BJ (cell line): ENCODE measurements around the gene OR52M1. TPM values are rescaled to one million over a fixed set of nuclear protein-coding genes. Genes with fewer than 3 reads are reported as not detected.
"Not testable (repeated sequence)": the region's sequence is repeated elsewhere in the genome, so short reads cannot be mapped to it uniquely, and the experiment has no call there.

Experiments
- CTCF ChIA-PET: fragments of 350-600 bp; formaldehyde crosslinking; extraction: SDS; loops from one replicate; lab custom pipeline; 2021; ENCODE audit warnings: antibody characterized with exemption, inconsistent platforms; lab: Yijun Ruan, JAX
- POLR2A ChIA-PET: fragments of 300-600 bp; sonication (Branson Sonifier 250); formaldehyde crosslinking; extraction: SDS; loops from one replicate; lab custom pipeline; 2021; ENCODE audit warnings: antibody characterized with exemption; lab: Charles Lee
- DNase-seq: peaks from one replicate; pipeline ENCODE4 v3.0.0-alpha.2; 2011; ENCODE audit warnings: low read depth
- H3K27me3 ChIP-seq: 2 replicates; pipeline ENCODE4 v1.6.0; 2011; ENCODE audit warnings: low read length; ENCODE audit not compliant: control insufficient read depth, insufficient read depth
- H3K36me3 ChIP-seq: 2 replicates; pipeline ENCODE4 v1.5.1; 2011; ENCODE audit warnings: low read length; ENCODE audit not compliant: control insufficient read depth, insufficient read depth
- H3K4me3 ChIP-seq: 2 replicates; pipeline ENCODE4 v1.5.1; 2011; ENCODE audit warnings: low read depth, mild to moderate bottlenecking, control low read depth, low read length
- polyA plus RNA-seq: library from polyadenylated mRNA; depleted of rRNA; stranded (reverse); fragments of >200 nt; gene quantifications from 2 replicates; pipeline ENCODE4 v1.2.3, GENCODE V29; 2011
- TF ChIP-seq, protein P1 (sequence below): IDR thresholded peaks from 2 replicates; pipeline ENCODE4 v1.5.1; 2011; ENCODE audit warnings: low read depth, mild to moderate bottlenecking, control low read depth, inconsistent platforms, low read length, moderate library complexity; ENCODE audit not compliant: insufficient read depth

Gene OR52M1
- polyA plus RNA-seq, 1 experiment = not detected

GRCh38 chr11:4523666-4524065 lies 21.3 kb upstream of the OR52M1 start:
- TF ChIP-seq, protein P1, sequence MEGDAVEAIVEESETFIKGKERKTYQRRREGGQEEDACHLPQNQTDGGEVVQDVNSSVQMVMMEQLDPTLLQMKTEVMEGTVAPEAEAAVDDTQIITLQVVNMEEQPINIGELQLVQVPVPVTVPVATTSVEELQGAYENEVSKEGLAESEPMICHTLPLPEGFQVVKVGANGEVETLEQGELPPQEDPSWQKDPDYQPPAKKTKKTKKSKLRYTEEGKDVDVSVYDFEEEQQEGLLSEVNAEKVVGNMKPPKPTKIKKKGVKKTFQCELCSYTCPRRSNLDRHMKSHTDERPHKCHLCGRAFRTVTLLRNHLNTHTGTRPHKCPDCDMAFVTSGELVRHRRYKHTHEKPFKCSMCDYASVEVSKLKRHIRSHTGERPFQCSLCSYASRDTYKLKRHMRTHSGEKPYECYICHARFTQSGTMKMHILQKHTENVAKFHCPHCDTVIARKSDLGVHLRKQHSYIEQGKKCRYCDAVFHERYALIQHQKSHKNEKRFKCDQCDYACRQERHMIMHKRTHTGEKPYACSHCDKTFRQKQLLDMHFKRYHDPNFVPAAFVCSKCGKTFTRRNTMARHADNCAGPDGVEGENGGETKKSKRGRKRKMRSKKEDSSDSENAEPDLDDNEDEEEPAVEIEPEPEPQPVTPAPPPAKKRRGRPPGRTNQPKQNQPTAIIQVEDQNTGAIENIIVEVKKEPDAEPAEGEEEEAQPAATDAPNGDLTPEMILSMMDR = no peak
- Histone ChIP-seq H3K27me3 (no peaks in the 10 kb centered on the region), H3K36me3 (no peaks in the 10 kb centered on the region), H3K4me3 (no peak overlapping the region)
- CTCF ChIA-PET = interaction anchor here (3.0 kb wide), 1 partner anchor 337 kb away, joined by 13 read pairs; no protein-coding TSS in a partner anchor
- DNase-seq = no peak
- POLR2A ChIA-PET = no interaction called here

DNA sequence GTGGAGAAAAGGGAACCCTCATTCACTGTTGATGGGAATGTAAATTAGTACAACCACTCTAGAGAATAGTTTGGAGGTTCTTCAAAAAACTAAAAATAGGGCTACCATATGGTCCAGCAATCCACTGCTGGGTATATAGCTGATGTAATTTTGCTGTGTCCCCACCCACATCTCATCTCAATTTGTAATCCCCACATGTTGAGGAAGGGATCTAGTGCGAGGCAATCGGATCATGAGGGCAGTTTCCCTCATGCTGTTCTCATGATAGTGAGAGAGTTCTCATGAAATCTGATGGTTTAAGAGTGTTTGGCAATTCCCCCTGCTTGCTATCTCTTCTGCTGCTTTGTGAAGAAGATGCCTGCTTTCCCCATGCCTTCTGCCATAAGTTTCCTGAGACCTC lies 17.1 kb upstream of the OR52M1 start:
- ChIA-PET CTCF (no interaction called here), POLR2A (no interaction called here)

GRCh38 chr11:4531686-4532085 lies 13.3 kb upstream of the OR52M1 start:
- DNase-seq, POLR2A ChIA-PET, H3K27me3 ChIP-seq, H3K4me3 ChIP-seq, H3K36me3 ChIP-seq: not testable (repeated sequence)
- CTCF ChIA-PET = interaction anchor here (0.9 to 6.6 kb wide), 2 partner anchors 9 to 345 kb away, joined by 3 to 32 read pairs; no protein-coding TSS in a partner anchor

More for the DNA sequence above, 17.1 kb upstream of the OR52M1 start:
- no peaks in the 10 kb centered on the region for H3K27me3 ChIP-seq
- TF ChIP-seq, protein P1 = no peak
- no peak for DNase-seq
- H3K4me3 ChIP-seq = no peak overlapping the region
- no peaks in the 10 kb centered on the region for H3K36me3 ChIP-seq

GRCh38 chr11:4539603-4540219 lies 5.3 kb upstream of the OR52M1 start:
- ChIA-PET POLR2A (interaction anchor here (0.6 kb wide), 1 partner anchor 352 kb away, joined by 5 read pairs; no protein-coding TSS in a partner anchor), CTCF (interaction anchor here (0.6 to 7.8 kb wide), 13 partner anchors 8 to 362 kb away, joined by 3 to 116 read pairs (median 4); no protein-coding TSS in a partner anchor)
- DNase-seq = no peak
- TF ChIP-seq, protein P1 = peak; percentile 72
- H3K4me3 ChIP-seq = no peak overlapping the region
- H3K27me3 ChIP-seq = no peaks in the 10 kb centered on the region
- H3K36me3 ChIP-seq = no peaks in the 10 kb centered on the region

DNA sequence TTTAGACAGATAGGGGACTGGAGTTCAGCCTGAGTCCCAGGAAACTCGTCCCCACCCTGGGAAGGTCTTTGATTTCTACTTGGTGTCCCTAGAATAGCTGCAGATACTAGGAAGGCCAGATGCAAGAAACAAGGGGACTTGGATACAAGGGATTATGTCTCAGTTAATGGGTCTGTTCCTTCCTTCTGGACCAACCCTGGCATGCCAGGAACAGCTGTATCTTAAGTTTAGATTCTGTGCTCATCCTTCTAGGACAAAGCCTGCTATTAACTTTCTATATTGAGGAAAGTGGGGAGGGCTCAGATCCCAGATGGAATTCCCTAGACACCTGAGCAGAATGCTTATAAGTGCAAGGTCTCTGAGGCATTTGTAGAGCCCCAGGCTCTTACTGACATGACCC lies 3.9 kb upstream of the OR52M1 start:
- POLR2A ChIA-PET = no interaction called here
- CTCF ChIA-PET = interaction anchor here (1.5 to 7.8 kb wide), 3 partner anchors 9 to 355 kb away, joined by 3 to 116 read pairs (median 4); no protein-coding TSS in a partner anchor

More for the DNA sequence above, 3.9 kb upstream of the OR52M1 start:
- Histone ChIP-seq H3K4me3 (no peak overlapping the region), H3K27me3 (no peaks in the 10 kb centered on the region), H3K36me3 (no peaks in the 10 kb centered on the region)
- TF ChIP-seq, protein P1 = no peak
- DNase-seq = no peak
